HG02798 (cell line): Measurements from ENCODE around the gene LHX5.

Experiments used
- ATAC-seq: cut with Tn5 transposase; IDR thresholded peaks from one replicate; pipeline ENCODE4 v1.9.1; 2021; ENCODE audit warnings: mild to moderate bottlenecking; ENCODE audit not compliant: unreplicated experiment, poor library complexity

Gene LHX5

GRCh38 chr12:113466454-113467141, 5.1 kb downstream of the LHX5 start:
- no peak for ATAC-seq

GRCh38 chr12:113465808-113466453, 5.7 kb downstream of the LHX5 start:
- no peak for ATAC-seq

GRCh38 chr12:113464852-113465719, 6.6 kb downstream of the LHX5 start:
- no peak for ATAC-seq

- ATAC-seq, result no peak
Observed at GRCh38 chr12:113464452-113464775, 7.3 kb downstream of the LHX5 start.

GRCh38 chr12:113463746-113464451, 7.8 kb downstream of the LHX5 start:
- no peak for ATAC-seq

- ATAC-seq, result no peak
Observed at GRCh38 chr12:113462998-113463745, 8.5 kb downstream of the LHX5 start.

- no peak for ATAC-seq
Observed at GRCh38 chr12:113462117-113462774, 9.4 kb downstream of the LHX5 start.

- ATAC-seq, result no peak
Observed at GRCh38 chr12:113461666-113462065, 10.0 kb downstream of the LHX5 start.

- ATAC-seq, result no peak
Observed at GRCh38 chr12:113459981-113460380, 11.7 kb downstream of the LHX5 start.

GRCh38 chr12:113457710-113458109, 14.0 kb downstream of the LHX5 start:
- ATAC-seq, result no peak

GRCh38 chr12:113457185-113457584, 14.5 kb downstream of the LHX5 start:
- no peak for ATAC-seq

- no peak for ATAC-seq
Observed at GRCh38 chr12:113456761-113457160, 14.9 kb downstream of the LHX5 start.

- no peak for ATAC-seq
Observed at GRCh38 chr12:113456199-113456598, 15.5 kb downstream of the LHX5 start.

GRCh38 chr12:113453330-113453729, 18.3 kb downstream of the LHX5 start:
- no peak for ATAC-seq

GRCh38 chr12:113452458-113452857, 19.2 kb downstream of the LHX5 start:
- ATAC-seq, result no peak

GRCh38 chr12:113449839-113450238, 21.8 kb downstream of the LHX5 start:
- no peak for ATAC-seq

- ATAC-seq, result no peak
Observed at GRCh38 chr12:113449299-113449698, 22.4 kb downstream of the LHX5 start.

- no peak for ATAC-seq
Observed at GRCh38 chr12:113448873-113449272, 22.8 kb downstream of the LHX5 start.

GRCh38 chr12:113445544-113446171, 26.0 kb downstream of the LHX5 start:
- no peak for ATAC-seq
